ENCODE measurements around the gene NPW.

NPW gene

DNA sequence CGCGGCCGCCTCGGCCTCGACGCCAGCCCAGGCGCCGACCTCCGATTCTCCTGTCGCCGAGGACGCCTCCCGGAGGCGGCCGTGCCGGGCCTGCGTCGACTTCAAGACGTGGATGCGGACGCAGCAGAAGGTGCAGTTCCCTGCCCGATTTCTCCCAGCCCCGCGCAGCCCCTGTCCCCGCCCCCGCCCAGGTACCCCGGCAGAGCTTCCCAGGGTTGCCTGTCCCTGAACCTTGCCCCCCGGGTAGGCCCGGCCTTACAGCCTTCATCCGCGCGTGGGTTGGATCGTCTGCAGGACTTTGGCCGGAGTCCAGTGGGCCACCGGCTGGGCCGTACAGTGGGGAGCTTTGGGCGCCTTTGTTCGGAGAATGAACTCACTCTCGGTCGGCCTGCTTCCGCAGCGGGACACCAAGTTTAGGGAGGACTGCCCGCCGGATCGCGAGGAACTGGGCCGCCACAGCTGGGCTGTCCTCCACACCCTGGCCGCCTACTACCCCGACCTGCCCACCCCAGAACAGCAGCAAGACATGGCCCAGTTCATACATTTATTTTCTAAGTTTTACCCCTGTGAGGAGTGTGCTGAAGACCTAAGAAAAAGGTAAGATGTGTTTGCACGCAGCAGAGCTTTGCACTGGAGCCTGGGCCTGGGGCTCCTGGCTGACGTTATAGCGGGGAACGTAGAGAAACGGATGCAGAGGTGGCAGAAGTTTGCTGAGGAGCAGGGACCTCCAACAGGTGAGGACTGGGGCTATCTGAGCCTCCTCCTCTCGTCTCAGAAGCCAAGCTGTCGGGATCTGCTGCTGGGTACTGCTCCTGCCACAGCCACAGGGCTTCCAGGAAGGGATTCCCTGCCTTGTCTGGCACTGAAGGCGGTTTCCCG is 35.0 kb upstream of the NPW start:
- no peak for DNase-seq

DNA sequence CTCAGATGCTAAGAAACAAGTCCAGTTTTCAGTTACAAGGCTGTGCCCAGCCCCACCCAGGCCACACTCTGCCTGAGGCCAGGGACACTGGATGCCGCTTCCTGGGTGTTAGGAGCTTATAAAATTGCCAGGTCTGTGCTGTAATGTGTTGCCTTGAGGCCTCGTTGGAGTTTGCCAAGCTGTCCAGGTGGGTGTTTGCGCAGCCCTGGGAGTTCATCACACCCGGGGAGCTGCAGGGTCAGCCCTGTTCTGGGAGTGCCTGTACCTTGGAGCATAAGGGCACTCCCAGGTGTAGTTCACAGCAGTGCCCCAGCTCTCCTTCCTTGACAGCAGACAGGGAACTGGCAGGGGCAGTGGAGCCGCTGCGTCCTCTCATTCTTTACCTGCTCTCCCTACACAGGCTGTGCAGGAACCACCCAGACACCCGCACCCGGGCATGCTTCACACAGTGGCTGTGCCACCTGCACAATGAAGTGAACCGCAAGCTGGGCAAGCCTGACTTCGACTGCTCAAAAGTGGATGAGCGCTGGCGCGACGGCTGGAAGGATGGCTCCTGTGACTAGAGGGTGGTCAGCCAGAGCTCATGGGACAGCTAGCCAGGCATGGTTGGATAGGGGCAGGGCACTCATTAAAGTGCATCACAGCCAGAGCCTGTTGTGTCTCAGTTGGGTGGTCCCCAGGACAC is 34.0 kb upstream of the NPW start:
- no peak for DNase-seq

DNA sequence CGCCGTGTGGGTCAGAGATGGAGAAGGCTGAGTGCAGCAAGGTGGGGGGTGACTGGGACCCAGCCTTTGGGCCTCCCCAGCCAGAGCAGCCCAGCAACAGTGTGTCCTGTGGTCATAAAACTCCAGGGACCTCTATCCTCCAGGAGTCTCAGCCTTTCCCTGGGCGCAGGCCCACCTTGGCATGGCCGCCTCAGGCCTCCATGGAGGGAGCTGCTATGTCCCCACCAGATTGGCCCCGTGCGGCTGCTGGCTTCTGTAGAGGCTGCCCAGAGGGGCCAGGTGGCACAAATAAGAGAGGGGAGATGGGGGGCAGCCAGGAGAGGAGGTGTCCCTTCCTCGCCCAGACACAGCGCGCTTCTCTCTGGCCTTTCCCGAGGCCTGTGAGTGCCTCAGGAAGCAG is 32.4 kb upstream of the NPW start:
- no peak for DNase-seq

DNA sequence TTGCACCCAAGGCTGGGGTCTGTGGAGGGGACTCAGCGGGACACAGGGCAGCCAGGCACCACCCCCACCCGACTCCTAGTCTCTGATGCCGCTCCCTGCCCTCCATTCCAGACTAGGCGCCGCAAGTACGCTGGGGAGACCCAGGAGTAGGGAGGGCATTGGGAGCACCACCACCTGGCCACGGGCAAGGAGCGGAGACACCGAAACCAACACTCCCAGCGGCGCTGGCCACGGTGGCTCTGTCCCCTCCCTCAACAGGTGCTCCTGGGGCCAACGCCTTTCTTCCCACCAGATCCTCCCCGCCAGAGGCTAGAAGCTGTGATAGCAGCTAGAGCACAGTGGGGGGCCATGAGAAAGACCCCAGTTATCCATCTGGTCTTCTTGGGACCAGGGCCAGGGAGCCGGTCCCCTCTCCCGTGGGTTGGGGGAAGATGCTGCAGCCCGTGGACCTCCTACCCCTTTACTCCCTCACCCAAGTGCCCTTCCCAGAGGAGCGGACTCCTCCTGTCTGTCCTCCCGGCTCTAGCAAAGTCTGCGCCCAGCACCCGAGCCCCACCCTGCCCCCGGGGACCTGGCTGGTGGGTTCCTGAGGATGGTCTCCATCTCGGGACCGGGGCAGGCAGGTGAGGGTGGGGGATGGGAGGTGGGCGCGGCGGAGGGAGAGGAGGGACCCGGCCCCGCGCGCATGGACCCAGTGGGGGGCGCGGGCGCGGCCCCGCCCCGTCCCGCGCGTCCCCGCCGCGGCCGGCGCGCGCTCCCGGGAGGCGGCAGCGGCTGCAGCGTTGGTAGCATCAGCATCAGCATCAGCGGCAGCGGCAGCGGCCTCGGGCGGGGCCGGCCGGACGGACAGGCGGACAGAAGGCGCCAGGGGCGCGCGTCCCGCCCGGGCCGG is 30.1 kb upstream of the NPW start, which contains the start of gene SYNGR3:
SYNGR3 (plus strand) TSS at position 762 of the 892 bp plus-strand sequence. CDS start 133 bp downstream, outside the sequence.
- DNase-seq = no peak

- no peak for DNase-seq
Measured at GRCh38 chr16:1990101-1990350, 29.6 kb upstream of the NPW start.

DNA sequence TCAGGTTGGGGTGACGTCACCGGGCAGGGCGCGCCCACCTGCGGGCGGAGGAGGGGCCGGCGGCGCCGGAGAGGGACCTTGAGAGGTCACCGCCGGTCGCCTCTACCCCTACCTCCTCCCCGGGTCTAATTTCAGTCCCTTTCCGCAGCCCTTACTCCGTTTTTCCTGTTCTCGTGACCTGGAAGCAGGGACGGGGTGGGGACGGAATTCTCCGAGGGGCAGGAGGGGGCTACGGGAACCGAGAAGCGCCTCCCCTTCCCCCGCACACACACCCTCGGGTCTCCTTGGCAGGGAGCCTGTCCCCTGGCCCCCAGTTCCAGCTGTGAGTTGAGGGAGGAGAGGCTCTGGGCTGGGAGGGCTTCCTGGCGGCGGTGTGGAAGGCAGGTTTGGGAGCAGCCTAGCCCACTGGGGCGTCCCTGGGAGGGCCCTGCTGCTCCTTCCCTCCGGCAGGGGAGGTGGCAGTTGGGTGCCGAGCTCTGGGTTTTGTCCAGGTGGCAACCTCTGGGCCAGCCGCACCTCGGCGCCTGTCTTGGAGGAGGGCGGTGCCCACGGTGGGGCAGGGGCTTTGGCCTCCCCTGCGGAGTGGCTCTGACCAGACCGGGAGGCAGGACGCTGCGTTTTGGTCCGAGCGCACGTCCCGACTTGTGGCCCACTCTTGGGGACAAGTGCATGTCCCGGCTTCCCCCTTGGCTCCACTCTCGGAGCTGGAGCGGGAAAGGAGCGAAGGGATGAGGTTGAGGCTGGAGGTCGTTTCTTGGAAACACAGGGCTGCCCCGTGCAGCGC is 29.0 kb upstream of the NPW start:
- DNase-seq = peak; percentile 39

GRCh38 chr16:1991135-1991551 is 28.4 kb upstream of the NPW start:
- no peak for DNase-seq

DNA sequence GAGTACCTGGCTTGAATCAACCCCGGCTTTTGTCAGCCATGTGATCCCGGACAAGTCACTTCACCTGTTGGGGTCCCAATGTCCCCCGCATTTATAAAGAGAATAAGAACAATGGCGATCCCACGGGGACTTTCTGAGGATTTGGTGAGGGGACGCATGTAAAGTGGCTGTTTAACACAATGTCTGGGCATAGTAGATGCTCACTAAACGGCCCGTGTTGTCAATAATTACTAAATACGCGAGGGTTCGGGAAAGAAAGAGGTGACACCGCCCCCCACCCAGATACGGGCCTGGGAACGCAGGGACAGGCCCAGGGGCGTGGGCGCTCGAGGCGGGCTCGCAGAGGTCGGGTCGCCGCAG is 28.0 kb upstream of the NPW start:
- no peak for DNase-seq

DNA sequence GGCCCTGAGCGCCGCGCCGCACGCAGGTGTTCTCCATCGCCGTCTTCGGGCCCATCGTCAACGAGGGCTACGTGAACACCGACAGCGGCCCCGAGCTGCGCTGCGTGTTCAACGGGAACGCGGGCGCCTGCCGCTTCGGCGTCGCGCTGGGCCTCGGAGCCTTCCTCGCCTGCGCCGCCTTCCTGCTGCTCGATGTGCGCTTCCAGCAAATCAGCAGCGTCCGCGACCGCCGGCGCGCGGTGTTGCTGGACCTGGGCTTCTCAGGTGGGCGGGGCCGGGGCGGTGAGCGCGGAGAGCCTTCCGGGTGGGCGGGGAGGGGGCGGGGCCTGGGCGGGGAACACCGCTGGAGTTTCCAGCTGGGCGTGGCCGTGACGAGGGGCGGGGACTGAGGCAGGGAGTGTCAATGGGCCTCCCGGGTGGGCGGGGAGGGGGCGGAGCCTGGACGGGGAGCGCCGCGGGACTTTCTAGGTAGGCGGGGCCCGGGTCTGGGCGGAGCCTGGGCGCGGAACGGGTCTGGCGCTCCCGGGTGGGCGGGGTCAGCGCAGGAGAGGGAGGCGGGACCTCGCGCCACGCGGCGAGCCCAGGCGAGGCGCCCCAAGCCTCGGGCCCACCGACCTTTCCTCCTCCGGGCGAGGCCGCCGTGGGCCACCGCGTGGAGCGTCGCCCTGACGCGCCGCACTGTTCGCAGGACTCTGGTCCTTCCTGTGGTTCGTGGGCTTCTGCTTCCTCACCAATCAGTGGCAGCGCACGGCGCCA is 27.5 kb upstream of the NPW start:
- no peak for DNase-seq

- DNase-seq = no peak
Measured at GRCh38 chr16:1992704-1993317, 26.8 kb upstream of the NPW start.

GRCh38 chr16:1993731-1994131 is 25.9 kb upstream of the NPW start:
- no peak for DNase-seq

- no peak for DNase-seq
Measured at GRCh38 chr16:1997494-1998359, 21.9 kb upstream of the NPW start.

DNA sequence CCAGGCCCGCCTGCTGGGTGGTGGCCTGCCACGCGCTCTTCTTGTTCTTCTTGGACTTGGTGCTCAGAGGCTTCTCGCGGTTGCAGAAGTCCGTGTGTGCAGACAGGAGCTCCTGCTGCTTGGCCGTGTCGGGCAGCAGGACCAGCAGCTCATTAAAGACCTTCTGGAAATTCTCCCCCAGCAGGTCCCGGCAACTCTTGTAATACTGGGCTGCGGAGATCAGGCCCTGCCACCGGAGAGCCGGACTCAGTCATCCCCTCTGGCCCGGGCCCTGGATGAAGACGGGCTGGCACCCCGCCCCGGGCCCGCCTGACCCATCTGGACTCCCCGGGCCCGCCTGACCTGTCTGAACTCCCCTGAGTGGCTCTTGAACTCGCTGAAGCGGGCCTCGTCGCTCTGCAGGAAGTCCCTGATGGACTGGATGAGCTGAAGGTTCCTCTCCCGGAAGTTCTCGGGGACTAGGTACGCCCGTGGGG is 21.2 kb upstream of the NPW start:
- no peak for DNase-seq

DNA sequence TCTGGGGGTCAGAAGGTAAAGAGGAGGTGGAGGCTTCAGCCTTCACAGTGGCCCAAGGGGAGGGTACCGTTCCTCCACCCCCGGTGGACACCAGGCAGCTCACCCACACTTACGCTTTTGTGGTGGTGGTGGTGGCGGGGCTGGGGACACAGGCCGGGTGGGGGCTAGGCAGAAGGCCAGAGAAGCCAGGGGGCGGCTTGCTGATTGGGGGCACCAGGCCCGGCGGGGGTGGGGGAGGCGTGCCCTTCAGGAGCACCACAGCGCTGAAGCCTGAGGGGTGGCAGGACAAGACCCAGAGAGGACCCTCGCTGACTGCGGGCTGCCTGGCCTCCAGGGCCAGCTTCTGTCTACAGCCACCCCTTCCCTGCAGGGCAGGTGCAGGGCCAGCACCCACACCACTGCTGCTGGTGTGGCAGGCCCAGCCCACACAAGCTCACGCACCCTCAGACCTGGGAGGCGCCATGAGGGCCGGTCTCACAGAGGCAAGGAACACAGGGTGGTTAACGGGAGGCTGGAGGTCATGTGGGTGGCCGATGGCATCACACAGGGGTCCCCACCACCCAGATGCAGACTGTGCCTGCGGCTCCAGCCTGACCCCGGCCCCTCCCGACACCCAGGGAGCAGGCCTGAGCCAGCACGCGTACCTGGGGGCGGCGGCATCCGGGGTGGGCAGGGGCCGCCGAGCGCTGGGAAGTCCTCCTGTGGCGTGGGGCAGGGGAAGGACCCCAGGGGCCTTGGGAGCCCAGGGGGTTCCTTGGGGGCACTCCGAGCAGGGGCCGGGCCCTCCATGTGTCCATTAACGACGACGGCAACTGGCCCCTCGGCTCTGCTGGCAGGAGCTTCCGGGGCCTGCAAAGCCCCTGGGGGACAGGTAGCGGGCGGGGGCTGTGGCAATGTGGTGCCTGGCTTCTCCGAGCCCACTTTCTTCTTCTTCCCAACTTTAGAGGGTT is 20.5 kb upstream of the NPW start:
- no peak for DNase-seq

DNA sequence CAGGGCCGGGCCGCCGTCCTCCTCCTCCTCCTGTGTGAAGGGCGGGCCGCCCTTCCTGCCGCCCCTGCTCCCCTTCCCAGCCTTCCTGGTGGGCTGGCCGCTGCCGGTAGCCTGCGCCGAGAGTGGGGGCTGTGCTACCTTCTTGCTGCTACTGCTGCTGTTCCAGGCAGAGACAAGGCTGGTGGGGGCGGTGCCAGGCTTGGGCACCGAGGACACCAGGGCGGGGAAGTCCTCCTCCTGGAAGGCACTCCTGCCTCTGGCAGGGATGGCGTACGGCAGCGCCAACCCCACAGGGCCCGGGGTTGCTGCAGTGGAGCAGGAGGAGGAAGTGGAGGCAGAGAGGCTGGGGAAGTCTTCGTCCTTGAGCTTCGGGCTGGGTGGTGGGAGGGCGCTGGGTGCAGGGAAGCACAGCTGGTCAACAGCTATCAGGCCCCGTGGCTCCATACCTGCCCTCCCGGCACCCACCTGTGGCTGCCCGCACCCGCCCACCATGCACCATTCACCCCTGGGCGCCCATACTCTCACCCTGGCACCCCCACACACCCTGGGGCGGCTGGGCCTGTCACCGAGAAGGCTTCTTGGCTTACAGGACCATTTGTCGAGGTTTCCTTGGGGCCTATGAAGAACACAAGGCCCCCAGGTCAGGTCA is 19.6 kb upstream of the NPW start:
- DNase-seq = no peak

DNA sequence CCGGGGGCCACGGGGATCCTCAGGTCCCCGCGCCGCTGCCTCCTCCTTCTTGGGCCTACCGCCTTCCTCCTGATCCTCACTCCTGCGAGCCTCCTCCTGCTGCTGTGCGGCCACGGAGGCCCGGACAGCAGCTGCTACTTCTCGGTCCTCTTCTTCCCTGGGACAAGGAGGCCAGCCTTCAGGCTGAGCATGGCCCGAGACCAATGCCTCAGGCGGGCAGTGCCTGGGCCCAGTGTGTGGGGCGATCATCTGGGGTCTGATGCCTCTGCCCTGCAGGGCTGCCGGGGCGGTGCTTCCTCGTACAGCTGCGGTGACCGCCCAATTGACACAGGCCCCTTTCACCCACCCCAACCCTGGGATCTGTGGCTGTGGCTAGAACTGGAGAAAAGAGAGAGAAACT is 18.6 kb upstream of the NPW start:
- DNase-seq = no peak

DNA sequence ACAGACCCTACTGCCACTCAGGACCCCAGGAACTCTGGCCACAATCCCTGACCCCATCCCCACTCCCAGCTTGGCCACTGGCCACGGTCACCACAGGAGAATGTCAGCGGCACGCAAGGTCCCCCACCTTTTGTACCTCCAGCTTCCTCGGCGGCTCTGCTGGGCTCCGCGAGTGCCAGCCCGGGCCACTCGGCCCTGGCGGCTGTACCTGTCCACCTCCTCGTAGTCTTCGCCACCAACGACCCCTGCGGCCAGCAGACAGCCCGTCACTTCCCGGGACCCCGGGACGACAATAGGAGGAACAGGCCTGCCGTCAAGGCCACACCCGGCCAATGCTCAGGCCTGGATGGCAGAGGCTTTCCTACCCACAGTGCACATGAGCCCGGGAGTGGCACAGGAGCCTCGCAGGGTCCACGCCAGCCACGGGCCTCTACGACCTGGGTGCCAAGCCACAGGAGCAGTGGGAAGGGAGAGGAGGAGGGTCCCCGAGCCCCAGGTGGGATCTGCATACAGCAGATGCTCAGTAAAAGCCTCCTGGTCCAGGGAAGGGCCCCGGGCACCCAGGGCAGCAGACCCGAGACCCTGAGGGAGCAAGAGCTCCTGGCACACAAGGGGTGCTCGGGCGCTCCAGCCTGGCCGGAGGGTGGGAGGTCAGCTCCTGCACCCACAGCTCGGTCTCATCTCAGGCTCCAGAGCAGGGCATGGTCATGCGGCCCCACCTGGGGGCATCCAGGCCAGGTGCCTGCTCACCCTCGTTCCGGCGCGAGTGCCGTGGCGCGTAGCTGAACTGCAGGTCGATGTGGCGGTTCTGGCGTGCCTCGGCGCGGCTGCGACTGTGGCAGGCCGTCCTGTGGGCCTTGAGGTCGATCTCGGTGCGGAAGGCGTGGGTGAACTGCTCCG is 17.9 kb upstream of the NPW start:
- no peak for DNase-seq

Measured in NCI-H1105 (cell line).